Tibial nerve (tissue), 4 donors: ENCODE data around the gene SRRD.

Experiments
- EP300 ChIP-seq, 2 donors: sonication (generic); formaldehyde crosslinking; IDR thresholded peaks; one replicate each; pipeline ENCODE4 v1.6.1; 2017; ENCODE audit warnings: antibody characterized with exemption in 2 of 2, mild to moderate bottlenecking in 1 of 2
- POLR2A ChIP-seq, 2 donors: fragments of 450-650 bp; IDR thresholded peaks; one replicate each; pipeline ENCODE4 v1.6.1; 2017; ENCODE audit warnings: antibody characterized with exemption in 2 of 2, mild to moderate bottlenecking in 2 of 2, moderate library complexity in 2 of 2
- TF ChIP-seq, protein P1 (sequence below), 5 experiments: fragments of 200-600 bp in 3 of 5; fragments of 450-650 bp in 2 of 5; sonication (generic) in 3 of 5; IDR thresholded peaks; one replicate each; pipeline ENCODE4 v1.5.1; 2016 to 2019; ENCODE audit warnings: antibody characterized with exemption in 5 of 5, mild to moderate bottlenecking in 3 of 5, moderate library complexity in 2 of 5

DNA sequence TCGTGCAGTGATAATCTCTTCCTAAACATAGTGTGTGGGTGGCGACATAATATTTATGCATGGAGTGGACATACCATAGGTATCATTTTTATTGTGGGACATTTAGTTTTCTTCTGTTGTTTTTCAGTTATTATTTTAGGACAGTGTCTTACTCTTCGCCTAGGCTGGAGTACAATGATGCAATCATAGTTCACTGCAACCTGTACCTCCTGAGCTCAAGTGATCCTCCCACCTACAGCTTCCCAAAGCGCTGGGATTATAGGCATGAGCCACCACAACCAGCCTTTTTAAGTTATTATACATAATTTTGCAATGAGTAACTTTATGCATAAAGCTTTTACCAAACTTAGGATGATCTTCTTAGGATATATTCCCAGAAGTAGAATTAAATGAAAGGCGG is 2.7 kb downstream of the SRRD start:
- TF ChIP-seq EP300 (IDR thresholded peaks at IDR 0.05) (no peak), POLR2A (IDR thresholded peaks at IDR 0.05) (no peak)
- TF ChIP-seq, protein P1, sequence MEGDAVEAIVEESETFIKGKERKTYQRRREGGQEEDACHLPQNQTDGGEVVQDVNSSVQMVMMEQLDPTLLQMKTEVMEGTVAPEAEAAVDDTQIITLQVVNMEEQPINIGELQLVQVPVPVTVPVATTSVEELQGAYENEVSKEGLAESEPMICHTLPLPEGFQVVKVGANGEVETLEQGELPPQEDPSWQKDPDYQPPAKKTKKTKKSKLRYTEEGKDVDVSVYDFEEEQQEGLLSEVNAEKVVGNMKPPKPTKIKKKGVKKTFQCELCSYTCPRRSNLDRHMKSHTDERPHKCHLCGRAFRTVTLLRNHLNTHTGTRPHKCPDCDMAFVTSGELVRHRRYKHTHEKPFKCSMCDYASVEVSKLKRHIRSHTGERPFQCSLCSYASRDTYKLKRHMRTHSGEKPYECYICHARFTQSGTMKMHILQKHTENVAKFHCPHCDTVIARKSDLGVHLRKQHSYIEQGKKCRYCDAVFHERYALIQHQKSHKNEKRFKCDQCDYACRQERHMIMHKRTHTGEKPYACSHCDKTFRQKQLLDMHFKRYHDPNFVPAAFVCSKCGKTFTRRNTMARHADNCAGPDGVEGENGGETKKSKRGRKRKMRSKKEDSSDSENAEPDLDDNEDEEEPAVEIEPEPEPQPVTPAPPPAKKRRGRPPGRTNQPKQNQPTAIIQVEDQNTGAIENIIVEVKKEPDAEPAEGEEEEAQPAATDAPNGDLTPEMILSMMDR (IDR thresholded peaks at IDR 0.05): no peak
